DND-41 (cell line): ENCODE measurements around the gene KIAA0040.

ENCODE experiments used
- ATAC-seq: fragments of 200-7000 bp; cut with Tn5 transposase; 3 replicates; pipeline ENCODE4 v1.9.1; 2021; ENCODE audit warnings: low read depth; ENCODE audit not compliant: insufficient read depth
- DNase-seq: peaks from one replicate; pipeline ENCODE4 v3.0.0-alpha.2; 2020
- H2AFZ ChIP-seq: 2 replicates; pipeline ENCODE4 v1.6.0; 2012; ENCODE audit warnings: low read depth, low read length
- H3K27ac ChIP-seq: 2 replicates; pipeline ENCODE4 v1.5.1; 2012; ENCODE audit warnings: low read length, inconsistent platforms
- H3K27me3 ChIP-seq: fragments of 200-600 bp; sonication (generic); 2 replicates; pipeline ENCODE4 v1.6.0; 2012; ENCODE audit warnings: low read length, mild to moderate bottlenecking, inconsistent platforms; ENCODE audit not compliant: insufficient read depth, poor library complexity
- H3K36me3 ChIP-seq: 2 replicates; pipeline ENCODE4 v1.5.1; 2012; ENCODE audit warnings: low read length, inconsistent platforms; ENCODE audit not compliant: insufficient read depth
- H3K4me1 ChIP-seq: 2 replicates; pipeline ENCODE4 v1.5.1; 2012; ENCODE audit warnings: mild to moderate bottlenecking, low read length; ENCODE audit not compliant: insufficient read depth
- H3K4me2 ChIP-seq: 2 replicates; pipeline ENCODE4 v1.6.0; 2012; ENCODE audit warnings: mild to moderate bottlenecking, moderate library complexity, low read length, inconsistent platforms; ENCODE audit not compliant: insufficient read depth
- H3K4me3 ChIP-seq, 2 experiments: fragments of 200-600 bp in 1 of 2; shearing (Covaris generic) in 1 of 2; 2 replicates each; pipeline ENCODE4 v1.5.1; 2012 to 2016; ENCODE audit warnings: inconsistent platforms in 2 of 2, low read length in 2 of 2, mild to moderate bottlenecking in 2 of 2, low read depth in 1 of 2, moderate library complexity in 1 of 2
- H3K79me2 ChIP-seq: 2 replicates; pipeline ENCODE4 v1.6.0; 2012; ENCODE audit warnings: low read length, inconsistent platforms; ENCODE audit not compliant: insufficient read depth
- H3K9ac ChIP-seq: 2 replicates; pipeline ENCODE4 v1.6.0; 2012; ENCODE audit warnings: low read depth, mild to moderate bottlenecking, inconsistent platforms, low read length, moderate library complexity
- H3K9me3 ChIP-seq: 2 replicates; pipeline ENCODE4 v1.5.1; 2012; ENCODE audit warnings: low read length, moderate library complexity, mild to moderate bottlenecking, inconsistent platforms; ENCODE audit not compliant: insufficient read depth, severe bottlenecking
- H4K20me1 ChIP-seq: 2 replicates; pipeline ENCODE4 v1.6.0; 2012; ENCODE audit warnings: low read length; ENCODE audit not compliant: insufficient read depth
- EZH2 ChIP-seq: IDR thresholded peaks from 3 replicates; pipeline ENCODE4 v1.6.1; 2012; ENCODE audit warnings: borderline replicate concordance, low read depth, mild to moderate bottlenecking, moderate library complexity, low read length, inconsistent platforms; ENCODE audit not compliant: severe bottlenecking
- TF ChIP-seq, protein P1 (sequence below): IDR thresholded peaks from 2 replicates; pipeline ENCODE4 v1.5.1; 2012; ENCODE audit warnings: borderline replicate concordance, low read length, moderate library complexity, mild to moderate bottlenecking; ENCODE audit not compliant: poor library complexity, severe bottlenecking; ENCODE audit errors: extremely low read depth

Gene KIAA0040

DNA sequence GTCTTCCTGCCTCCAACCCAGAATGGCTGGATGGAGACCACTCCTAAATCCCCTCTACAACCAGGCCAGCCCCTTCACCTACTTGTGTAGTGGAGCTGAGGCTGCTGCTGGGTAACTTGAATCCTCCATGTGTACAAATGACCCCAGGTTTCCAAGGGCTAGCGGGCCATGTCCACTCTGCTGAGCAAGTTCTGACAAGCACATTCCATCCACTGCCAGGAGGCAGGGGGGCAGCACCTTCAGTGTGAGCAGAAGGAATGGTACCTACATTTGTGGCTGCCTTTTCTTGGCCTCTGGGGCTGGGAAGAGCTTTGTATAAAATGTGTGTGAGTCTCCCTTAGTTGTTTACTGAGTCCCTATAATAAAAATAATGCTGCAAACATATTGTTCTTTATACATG, 14.5 kb downstream of the KIAA0040 start:
- Histone ChIP-seq H4K20me1 (no peaks in the 10 kb centered on the region), H2AFZ (no peak overlapping the region), H3K4me1 (no peaks in the 10 kb centered on the region), H3K27ac (no peak overlapping the region), H3K27me3 (no peaks in the 10 kb centered on the region), H3K79me2 (no peaks in the 10 kb centered on the region), H3K4me3 (no peak overlapping the region), H3K9ac (no peak overlapping the region), H3K4me2 (no peak overlapping the region), H3K9me3 (no peaks in the 10 kb centered on the region), H3K36me3 (no peaks in the 10 kb centered on the region)
- no peak for TF ChIP-seq EZH2
- ATAC-seq, result no peak
- no peak for DNase-seq

DNA sequence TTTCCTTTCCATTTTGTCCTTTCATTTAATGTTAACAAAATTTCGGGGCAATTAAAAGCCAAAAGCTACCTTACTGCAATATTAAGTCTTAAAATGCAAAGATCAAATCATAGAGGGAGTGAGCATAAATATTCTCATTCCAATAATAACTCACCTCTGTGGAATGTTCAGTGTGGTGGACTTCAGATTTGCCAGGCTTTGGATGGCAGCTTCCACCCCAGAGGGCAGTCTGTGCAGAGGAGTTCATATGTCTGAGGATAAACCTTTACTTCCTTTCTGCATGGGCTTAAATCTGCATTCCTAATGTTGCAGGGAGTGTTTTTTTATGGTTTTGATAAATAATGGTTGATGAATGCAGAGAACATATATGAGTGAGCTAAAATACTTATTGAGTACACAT, 16.3 kb downstream of the KIAA0040 start:
- ATAC-seq (no peak), DNase-seq (no peak)
- Histone ChIP-seq H3K27ac (no peak overlapping the region), H3K79me2 (no peaks in the 10 kb centered on the region), H3K4me1 (no peaks in the 10 kb centered on the region), H2AFZ (no peak overlapping the region), H4K20me1 (no peaks in the 10 kb centered on the region), H3K4me3 (no peak overlapping the region), H3K4me2 (no peak overlapping the region), H3K9ac (no peak overlapping the region), H3K27me3 (no peaks in the 10 kb centered on the region), H3K36me3 (no peaks in the 10 kb centered on the region), H3K9me3 (no peaks in the 10 kb centered on the region)
- no peak for TF ChIP-seq EZH2
- TF ChIP-seq, protein P1, sequence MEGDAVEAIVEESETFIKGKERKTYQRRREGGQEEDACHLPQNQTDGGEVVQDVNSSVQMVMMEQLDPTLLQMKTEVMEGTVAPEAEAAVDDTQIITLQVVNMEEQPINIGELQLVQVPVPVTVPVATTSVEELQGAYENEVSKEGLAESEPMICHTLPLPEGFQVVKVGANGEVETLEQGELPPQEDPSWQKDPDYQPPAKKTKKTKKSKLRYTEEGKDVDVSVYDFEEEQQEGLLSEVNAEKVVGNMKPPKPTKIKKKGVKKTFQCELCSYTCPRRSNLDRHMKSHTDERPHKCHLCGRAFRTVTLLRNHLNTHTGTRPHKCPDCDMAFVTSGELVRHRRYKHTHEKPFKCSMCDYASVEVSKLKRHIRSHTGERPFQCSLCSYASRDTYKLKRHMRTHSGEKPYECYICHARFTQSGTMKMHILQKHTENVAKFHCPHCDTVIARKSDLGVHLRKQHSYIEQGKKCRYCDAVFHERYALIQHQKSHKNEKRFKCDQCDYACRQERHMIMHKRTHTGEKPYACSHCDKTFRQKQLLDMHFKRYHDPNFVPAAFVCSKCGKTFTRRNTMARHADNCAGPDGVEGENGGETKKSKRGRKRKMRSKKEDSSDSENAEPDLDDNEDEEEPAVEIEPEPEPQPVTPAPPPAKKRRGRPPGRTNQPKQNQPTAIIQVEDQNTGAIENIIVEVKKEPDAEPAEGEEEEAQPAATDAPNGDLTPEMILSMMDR, result no peak

DNA sequence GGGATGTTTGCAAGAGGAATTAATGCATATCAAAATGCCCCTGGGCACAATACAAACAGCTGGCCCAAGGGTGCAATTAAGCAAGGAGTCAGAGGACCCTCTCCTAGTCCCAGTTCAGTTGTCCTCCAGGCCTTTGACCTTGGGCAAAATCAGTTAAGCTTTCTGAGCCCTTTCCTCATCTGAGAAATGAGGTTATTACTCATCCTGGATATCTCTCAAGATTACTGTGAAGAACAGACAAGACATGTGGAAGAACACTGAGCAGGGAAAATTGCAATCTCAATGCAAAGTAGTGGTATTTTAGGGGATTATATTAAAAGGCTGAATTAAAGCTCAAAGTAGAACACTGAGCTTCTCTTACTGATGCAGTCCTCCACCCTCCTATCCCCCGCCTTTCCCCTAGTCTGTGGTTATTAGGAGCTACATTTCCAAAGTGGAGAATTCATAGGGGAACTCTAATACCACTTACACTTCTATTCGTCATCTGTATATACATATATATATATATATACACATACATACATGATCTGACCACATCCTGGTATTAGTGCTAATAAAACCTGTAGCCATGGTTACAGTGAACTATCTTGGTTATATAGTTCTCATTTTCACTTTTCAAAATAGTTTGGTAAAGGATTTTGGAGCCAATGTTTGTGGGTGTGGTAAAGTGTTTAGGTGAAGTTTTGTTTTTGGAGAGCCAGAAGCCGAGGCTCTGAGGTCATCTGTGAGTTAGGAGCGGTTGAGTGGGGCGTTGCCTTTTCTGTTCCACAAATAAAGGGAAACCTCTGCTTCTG, 18.1 kb downstream of the KIAA0040 start:
- H3K4me1 ChIP-seq, result no peaks in the 10 kb centered on the region
- no peaks in the 10 kb centered on the region for H3K79me2 ChIP-seq
- TF ChIP-seq, protein P1, result no peak
- no peak for TF ChIP-seq EZH2
- H3K27ac ChIP-seq, result no peak overlapping the region
- no peak for DNase-seq
- H3K4me3 ChIP-seq, result no peak overlapping the region
- no peaks in the 10 kb centered on the region for H3K9me3 ChIP-seq
- H2AFZ ChIP-seq, result no peak overlapping the region
- no peak overlapping the region for H3K4me2 ChIP-seq
- no peaks in the 10 kb centered on the region for H3K27me3 ChIP-seq
- ATAC-seq, result no peak
- no peaks in the 10 kb centered on the region for H3K36me3 ChIP-seq
- H3K9ac ChIP-seq, result no peak overlapping the region
- no peaks in the 10 kb centered on the region for H4K20me1 ChIP-seq

DNA sequence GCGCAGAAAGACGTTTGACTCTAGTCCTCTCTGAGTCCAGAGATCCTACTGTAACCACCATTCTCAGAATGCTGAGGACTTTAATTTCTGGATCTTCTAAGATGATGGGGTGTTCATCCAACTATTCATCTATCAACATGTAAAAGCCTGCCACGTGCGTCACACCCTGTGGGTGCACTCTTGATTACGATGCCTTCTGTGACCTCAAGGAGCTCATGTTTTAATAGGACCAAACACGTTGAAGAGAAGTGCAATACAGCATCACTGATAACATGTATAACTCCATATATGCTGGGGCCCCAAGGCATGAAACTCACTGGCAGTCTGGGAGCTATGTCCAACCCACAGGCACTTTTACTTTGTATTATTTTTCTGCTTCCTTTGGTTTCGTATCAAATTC, 19.0 kb downstream of the KIAA0040 start:
- Histone ChIP-seq H3K79me2 (no peaks in the 10 kb centered on the region), H3K9me3 (no peaks in the 10 kb centered on the region)

More for the DNA sequence above, 19.0 kb downstream of the KIAA0040 start:
- no peak for TF ChIP-seq EZH2
- TF ChIP-seq, protein P1, result no peak
- Histone ChIP-seq H3K9ac (no peak overlapping the region), H3K4me3 (no peak overlapping the region), H3K27ac (no peak overlapping the region), H2AFZ (no peak overlapping the region), H3K36me3 (no peaks in the 10 kb centered on the region), H4K20me1 (no peaks in the 10 kb centered on the region), H3K4me2 (no peak overlapping the region), H3K27me3 (no peaks in the 10 kb centered on the region), H3K4me1 (no peaks in the 10 kb centered on the region)
- DNase-seq (no peak), ATAC-seq (no peak)
